Thyroid gland (tissue), 4 donors: ENCODE data around the gene ITGB1.

ENCODE experiments used
- CTCF ChIP-seq, 6 experiments: fragments of 200-600 bp in 3 of 6; fragments of 450-650 bp in 3 of 6; sonication (generic) in 3 of 6; IDR thresholded peaks; one replicate each; pipeline ENCODE4 v1.5.1; 2016 to 2019; ENCODE audit warnings: antibody characterized with exemption in 6 of 6, mild to moderate bottlenecking in 2 of 6, inconsistent platforms in 1 of 6, moderate library complexity in 1 of 6
- POLR2A ChIP-seq, 2 donors: fragments of 450-650 bp; IDR thresholded peaks; one replicate each; pipeline ENCODE4 v1.6.1; 2017; ENCODE audit warnings: antibody characterized with exemption in 2 of 2, mild to moderate bottlenecking in 2 of 2, moderate library complexity in 1 of 2

GRCh38 chr10:32961343-32961894 lies 3.4 kb upstream of the ITGB1 start:
- TF ChIP-seq CTCF (IDR thresholded peaks at IDR 0.05) = no peak
- no peak for TF ChIP-seq POLR2A (IDR thresholded peaks at IDR 0.05)
